Stimulated activated CD8-positive, alpha-beta memory T cell treated with anti-CD3 and anti-CD28 coated beads, Interleukin-4, amount 100 ng/mL, for 24 hours (primary cell): Measurements from ENCODE around the gene MRRF.

Experiments used
- DNase-seq: peaks from one replicate; pipeline ENCODE4 v3.0.0-alpha.2; 2020; ENCODE audit warnings: low read depth

The MRRF gene

GRCh38 chr9:122332644-122333043, 68.0 kb downstream of the MRRF start:
- DNase-seq = no peak

- DNase-seq = no peak
Measured at GRCh38 chr9:122333169-122333808, 68.6 kb downstream of the MRRF start.

- no peak for DNase-seq
Measured at GRCh38 chr9:122334916-122335315, 70.2 kb downstream of the MRRF start.

- no peak for DNase-seq
Measured at GRCh38 chr9:122336189-122336588, 71.5 kb downstream of the MRRF start.

GRCh38 chr9:122336866-122337555, 72.3 kb downstream of the MRRF start:
- DNase-seq = no peak

- no peak for DNase-seq
Measured at GRCh38 chr9:122337556-122337929, 72.9 kb downstream of the MRRF start.

GRCh38 chr9:122338536-122338935, 73.9 kb downstream of the MRRF start:
- DNase-seq = no peak

- DNase-seq = no peak
Measured at GRCh38 chr9:122338994-122339393, 74.3 kb downstream of the MRRF start.

- no peak for DNase-seq
Measured at GRCh38 chr9:122339579-122339978, 74.9 kb downstream of the MRRF start.

- no peak for DNase-seq
Measured at GRCh38 chr9:122340161-122340560, 75.5 kb downstream of the MRRF start.

- DNase-seq = no peak
Measured at GRCh38 chr9:122342323-122343050, 77.8 kb downstream of the MRRF start.

- no peak for DNase-seq
Measured at GRCh38 chr9:122346478-122347347, 82.0 kb downstream of the MRRF start.

- DNase-seq = no peak
Measured at GRCh38 chr9:122347348-122348287, 82.9 kb downstream of the MRRF start.

GRCh38 chr9:122348288-122348777, 83.7 kb downstream of the MRRF start:
- no peak for DNase-seq

- DNase-seq = no peak
Measured at GRCh38 chr9:122348791-122349190, 84.1 kb downstream of the MRRF start.

- DNase-seq = no peak
Measured at GRCh38 chr9:122349201-122349600, 84.5 kb downstream of the MRRF start.

GRCh38 chr9:122350577-122351355, 86.1 kb downstream of the MRRF start:
- peak; percentile 69 for DNase-seq

- no peak for DNase-seq
Measured at GRCh38 chr9:122354536-122355199, 90.0 kb downstream of the MRRF start.

GRCh38 chr9:122355336-122355875, 90.7 kb downstream of the MRRF start:
- no peak for DNase-seq
